HG03025 (cell line): ENCODE measurements around the gene TBC1D17.

Experiments
- ATAC-seq: cut with Tn5 transposase; IDR thresholded peaks from one replicate; pipeline ENCODE4 v1.9.1; 2021; ENCODE audit warnings: mild to moderate bottlenecking, moderate library complexity; ENCODE audit not compliant: unreplicated experiment, low FRiP score

Gene TBC1D17

DNA sequence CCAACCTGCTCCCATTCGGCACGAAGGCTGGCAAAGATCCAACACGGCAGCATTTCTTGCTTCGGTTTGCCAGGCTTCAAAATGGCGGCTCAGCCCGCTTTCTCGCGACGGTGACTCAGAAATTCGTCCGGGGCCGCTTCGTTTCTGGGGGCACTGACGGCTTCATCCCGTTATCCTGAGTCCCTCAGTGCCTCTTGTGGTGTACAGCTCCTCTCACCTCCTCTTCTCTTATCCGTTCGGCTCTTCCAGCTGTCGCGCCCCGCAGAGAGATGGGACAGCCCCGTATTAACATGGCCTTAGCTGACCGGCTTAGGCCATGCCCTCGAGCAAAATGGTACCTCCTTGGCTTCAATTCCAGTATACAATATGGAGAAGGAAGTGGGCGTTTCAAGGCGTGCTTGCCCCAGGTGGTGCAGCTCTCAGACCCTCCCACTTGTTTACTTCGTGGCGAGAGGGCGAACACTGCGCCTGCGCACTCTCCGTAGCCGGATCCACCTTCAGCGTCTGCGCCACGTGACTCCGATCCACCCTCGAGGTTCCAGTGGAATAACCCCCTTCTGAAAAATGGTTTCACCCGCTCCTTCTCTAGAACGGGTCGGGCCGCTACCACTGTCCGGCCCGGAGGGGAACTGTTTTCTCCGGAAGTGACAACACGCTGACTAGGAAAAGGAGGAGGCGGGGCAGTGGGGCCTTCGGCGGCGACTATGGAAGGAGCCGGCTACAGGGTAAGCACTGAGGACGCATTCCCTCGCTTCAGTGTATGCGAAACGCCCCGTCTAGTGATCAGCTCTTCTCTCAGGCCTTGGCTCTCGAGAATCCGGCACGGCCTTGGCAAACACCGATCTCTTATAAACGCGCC is at the start of gene TBC1D17, which contains the start of gene AKT1S1:
Gene TBC1D17 (plus strand): TSS at position 683 of the 859 bp plus-strand sequence. CDS start 22 bp downstream, at position 705.
Gene AKT1S1 (minus strand): TSS at position 336 of the 859 bp plus-strand sequence. CDS start 4,060 bp downstream, outside the sequence.
- peak; percentile 59 for ATAC-seq

DNA sequence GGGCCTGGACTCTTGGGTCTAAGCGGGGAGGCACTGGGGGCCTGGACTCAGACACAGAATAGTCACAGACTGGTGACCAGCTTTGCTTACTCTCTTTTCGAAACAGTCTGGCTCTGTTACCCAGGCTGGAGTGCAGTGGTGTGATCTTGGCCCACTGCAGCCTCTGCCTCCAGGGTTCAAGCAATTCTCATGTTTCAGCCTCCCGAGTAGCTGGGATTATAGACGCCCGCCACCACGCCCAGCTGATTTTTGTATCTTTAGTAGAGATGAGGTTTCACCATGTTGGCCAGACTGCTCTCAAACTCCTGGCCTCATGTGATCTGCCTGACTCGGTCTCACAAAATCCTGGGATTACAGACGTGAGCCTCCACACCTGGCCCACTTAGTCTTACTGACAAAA is 48.3 kb upstream of the TBC1D17 start:
- no peak for ATAC-seq

GRCh38 chr19:49829721-49830120 is 47.8 kb upstream of the TBC1D17 start:
- no peak for ATAC-seq

- ATAC-seq: no peak
These were observed 46.7 kb upstream of the TBC1D17 start for GRCh38 chr19:49830766-49831165.

DNA sequence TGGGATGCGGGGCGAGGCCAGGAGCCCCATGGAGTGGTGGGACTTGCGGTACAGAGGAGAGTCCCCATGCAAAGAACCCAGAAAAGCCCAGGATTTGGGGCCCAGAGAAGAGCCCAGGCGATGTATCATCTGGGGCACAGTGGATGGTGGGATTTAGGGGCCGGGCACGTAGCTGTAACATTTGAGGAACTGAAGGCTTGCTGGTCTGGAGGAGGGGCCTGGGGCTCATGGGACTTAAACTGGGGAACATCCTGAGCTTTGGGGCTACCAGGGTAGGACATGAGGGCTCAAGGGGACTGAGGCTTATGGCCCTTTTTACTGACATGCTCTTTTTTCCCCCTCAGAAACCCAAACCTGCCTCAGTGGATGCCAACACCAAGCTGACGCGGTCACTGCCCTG is 45.9 kb upstream of the TBC1D17 start:
- no peak for ATAC-seq

GRCh38 chr19:49832556-49832955 is 44.9 kb upstream of the TBC1D17 start:
- ATAC-seq: no peak

- no peak for ATAC-seq
These were observed 43.9 kb upstream of the TBC1D17 start for GRCh38 chr19:49833599-49833998.

DNA sequence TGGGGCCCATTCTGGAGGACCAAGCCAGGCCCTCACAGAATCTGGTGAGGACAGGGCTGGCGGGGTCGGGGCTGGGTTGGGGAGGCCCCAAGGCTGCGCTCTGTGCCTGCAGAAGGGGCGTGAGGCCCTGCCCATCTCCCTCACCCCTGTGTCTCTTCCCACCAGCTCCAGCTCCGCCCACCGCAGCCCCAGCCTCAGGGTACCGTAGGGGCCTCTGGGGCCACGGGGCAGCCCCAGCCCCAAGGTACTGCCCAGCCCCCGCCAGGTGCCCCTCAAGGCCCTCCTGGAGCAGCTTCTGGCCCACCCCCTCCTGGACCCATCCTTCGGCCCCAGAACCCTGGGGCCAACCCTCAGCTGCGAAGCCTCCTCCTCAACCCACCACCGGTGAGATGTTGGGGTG is 41.9 kb upstream of the TBC1D17 start:
- ATAC-seq: no peak

DNA sequence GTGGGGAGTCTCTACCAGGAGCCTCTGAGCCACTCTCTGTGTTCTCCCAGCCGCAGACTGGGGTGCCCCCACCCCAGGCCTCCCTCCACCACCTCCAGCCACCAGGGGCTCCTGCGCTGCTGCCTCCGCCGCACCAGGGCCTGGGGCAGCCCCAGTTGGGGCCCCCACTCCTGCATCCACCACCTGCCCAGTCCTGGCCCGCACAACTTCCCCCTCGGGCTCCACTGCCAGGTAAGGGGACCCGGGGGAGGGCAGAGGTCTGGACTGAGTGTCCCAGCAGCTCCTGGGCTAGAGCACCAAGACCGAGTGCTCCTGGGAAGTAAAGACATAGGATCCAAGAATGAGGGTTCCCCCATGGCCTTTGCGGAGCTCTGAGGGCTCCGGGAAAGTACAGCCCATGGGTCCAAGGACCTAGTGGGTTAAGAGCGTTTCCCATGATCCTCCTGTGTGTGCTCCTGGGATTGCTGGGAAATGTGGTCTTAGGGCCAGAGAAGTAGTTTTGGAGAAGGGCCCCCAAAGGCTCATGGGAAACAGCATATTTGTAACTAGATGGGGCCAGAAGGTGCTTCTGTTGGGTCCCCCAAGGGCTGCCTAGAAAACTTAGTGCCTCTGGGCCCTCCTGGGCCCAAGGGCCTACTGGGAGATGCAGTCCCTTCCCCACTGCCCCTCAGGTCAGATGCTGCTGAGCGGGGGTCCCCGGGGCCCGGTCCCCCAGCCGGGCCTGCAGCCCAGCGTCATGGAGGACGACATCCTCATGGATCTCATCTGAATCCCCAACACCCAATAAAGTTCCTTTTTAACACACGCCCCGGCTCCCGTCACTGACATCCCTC is 41.1 kb upstream of the TBC1D17 start:
- no peak for ATAC-seq

GRCh38 chr19:49837009-49837310 is 40.5 kb upstream of the TBC1D17 start:
- ATAC-seq: no peak

GRCh38 chr19:49837425-49837824 is 40.1 kb upstream of the TBC1D17 start:
- no peak for ATAC-seq

- no peak for ATAC-seq
These were observed 38.5 kb upstream of the TBC1D17 start for GRCh38 chr19:49838885-49839588.

DNA sequence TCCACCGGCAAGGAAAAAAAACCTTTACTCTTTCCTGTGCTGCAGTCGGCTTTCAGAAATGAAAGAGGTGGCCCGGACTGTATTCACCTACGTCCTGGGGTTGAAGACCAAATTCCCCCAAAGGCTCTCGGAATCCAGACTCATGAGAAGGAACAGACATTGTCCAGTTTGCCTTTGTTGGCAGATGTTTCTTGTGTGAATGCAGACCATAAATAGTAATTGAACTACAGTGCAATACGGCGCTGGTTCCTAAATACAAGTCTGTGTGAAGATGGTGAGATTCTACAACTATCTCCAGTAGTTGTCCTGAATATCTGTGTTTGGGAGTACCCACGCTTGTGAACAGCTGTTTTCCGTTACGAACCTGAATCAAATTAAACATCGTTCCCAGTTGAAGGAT is 37.8 kb upstream of the TBC1D17 start:
- no peak for ATAC-seq

DNA sequence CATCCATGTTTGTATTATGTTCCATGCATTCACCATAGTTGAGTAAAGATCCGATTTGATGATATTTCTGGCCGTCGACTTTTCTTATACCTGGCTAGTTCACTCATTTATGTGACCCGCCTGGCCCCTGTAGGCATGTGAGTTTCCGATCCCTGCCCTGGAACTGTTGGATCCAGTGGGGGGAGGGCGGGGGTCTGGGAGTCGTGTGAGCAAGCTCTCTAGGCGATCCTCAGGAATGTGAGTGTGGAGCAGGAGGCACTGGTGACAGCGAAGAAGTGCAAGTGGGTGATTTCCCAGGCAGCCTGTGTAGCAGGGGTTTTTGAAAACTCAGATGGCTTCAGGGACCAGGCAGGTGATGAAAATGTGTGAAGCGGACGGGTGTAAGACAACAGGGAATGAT is 37.2 kb upstream of the TBC1D17 start:
- ATAC-seq: no peak

GRCh38 chr19:49840736-49841249 is 36.7 kb upstream of the TBC1D17 start:
- ATAC-seq: no peak

DNA sequence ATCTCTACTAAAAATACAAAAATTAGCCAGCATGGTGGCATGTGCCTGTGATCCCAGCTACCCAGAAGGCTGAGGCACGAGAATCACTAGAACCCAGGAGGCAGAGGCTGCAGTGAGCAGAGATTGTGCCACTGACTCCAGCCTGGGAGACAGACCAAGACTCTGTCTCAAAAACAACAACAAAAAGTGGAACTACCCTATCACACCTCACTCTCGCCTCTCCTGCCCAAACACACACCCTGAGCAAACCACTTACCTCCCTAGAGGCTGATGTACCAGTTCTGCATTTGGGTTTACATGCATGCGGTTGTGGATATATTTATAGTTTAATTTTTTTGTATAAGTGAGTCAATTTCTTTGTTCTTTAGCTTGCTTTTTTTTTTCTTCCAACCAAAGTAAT is 34.2 kb upstream of the TBC1D17 start:
- no peak for ATAC-seq

GRCh38 chr19:49844138-49845095 is 33.1 kb upstream of the TBC1D17 start:
- ATAC-seq: no peak

- no peak for ATAC-seq
These were observed 32.1 kb upstream of the TBC1D17 start for GRCh38 chr19:49845414-49845813.

GRCh38 chr19:49846408-49846807 is 31.1 kb upstream of the TBC1D17 start:
- no peak for ATAC-seq
